AG08395 (cell line): ENCODE data around the gene ORM1.

Experiments used
- DNase-seq: peaks from one replicate; pipeline ENCODE4 v3.0.0; 2012; ENCODE audit warnings: mixed read lengths, low spot score

The ORM1 gene

DNA sequence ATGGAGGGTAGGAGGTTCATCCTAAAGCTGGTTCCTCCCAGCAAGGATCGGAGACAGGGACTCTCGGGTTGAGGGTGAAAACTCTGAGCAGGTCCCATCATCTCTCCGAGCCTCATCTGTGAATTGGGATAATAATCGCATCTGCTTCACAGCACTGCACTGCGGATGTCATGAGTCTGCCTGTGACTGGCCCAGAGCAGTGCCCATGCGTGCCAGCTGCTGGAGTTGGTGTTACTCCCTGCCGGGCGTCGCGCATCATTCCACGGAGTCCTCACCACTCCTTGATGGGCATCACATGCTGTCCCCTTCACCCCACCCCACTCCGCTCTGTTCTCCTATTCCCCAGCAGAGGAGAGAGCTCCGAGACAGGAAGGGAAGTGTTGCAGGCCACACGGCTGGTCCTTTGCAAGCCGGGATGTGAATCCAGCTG, 35.1 kb upstream of the ORM1 start:
- DNase-seq = peak; percentile 20

DNA sequence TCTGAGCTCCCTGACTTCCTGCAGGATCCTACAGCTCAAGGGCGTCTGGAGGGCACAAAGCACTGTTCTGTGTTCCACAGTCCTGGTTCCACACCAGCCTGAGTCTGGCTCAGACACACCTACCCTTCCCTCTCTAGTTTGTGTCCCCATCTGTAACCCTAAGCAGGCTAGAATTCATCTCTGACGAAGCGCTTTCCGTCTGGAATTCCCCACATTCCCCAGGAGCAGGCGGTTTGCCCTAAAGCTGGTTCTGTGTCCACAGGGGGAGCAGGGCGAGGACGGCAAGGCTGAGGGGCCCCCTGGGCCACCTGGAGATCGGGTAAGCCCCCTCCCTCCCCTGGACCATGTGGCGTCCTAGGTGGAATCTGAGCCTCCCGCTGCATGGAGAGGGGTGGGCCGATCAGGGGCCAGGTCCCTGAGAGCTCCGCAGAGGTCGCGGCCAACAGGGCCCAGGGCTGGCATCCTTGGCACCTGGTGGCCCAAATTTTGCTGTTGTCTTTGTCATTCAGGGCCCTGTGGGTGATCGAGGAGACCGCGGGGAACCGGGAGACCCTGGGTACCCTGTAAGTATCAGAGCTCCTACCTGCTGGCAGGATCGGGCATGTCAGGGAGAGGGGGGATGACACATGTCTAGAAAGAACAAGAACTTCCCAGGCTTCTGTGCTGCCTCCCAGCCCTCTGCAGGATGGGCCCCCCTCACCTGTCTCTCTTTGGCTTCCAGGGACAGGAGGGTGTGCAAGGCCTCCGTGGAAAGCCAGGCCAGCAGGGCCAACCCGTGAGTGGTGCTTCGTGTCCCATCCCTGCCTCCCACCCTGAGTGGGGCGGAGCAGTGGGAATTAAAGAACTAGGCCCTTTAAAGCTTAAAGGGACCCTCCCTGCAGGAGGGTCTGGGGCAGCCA, 34.5 kb upstream of the ORM1 start:
- peak; percentile 62 for DNase-seq

GRCh38 chr9:114289106-114289505, 33.8 kb upstream of the ORM1 start:
- DNase-seq = no peak

DNA sequence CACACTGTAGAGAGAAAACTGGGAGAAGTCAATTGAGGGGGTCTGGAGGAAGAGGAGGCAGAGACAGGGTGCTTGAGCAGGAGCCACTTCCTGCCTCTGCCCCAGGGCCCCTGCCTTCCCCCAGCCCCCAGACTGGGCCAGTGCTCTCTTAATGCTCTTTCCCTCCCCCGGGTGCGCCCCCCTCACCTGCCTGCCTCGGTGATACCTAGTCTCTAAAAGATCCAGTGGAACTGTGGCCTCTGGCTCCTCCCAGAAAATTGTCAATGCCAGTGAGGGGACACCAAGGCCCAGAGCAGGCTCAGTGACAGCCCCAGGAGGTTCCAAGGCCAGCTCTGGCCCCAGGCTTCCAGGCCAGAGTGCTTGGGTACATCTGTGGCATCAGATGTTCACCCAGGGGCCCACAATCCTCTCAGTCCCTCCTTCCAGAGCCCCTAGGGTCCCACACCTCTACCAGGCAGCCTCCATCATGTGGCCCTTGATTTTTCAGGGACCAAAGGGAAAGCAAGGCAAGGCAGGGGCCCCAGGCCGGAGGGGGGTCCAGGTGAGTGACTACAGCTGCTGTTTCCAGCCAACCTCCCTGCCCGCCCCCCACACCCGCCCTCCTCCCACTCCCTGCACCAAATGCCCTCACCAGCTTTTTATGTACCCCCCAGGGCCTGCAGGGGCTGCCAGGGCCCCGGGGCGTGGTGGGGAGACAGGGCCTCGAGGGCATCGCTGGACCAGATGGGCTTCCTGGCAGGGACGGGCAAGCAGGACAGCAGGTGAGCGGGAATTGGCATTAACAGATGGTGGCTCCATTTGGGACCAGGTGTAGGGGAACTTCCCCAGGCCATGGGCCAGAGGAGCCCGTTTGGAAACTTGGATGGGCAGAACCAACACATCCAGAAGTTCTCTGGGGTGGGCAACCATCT, 33.1 kb upstream of the ORM1 start:
- DNase-seq = no peak

DNA sequence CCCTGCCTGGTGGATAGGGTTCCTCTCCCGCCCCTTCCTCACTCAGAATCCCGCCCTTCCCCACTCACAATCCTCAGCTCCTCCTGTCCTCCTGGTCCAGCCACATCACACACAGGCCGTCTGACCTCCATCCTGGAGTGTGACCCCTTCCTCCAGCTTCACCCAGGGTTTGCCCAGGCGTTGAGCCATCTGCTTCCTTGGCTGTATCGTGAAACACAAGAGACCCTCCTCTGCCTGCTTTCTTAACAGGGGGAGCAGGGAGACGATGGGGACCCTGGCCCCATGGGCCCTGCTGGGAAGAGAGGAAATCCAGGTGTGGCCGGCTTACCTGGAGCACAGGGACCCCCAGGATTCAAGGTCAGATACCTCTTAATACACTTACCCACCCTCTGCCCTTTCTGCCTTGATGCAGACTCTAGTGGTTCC, 32.3 kb upstream of the ORM1 start:
- no peak for DNase-seq

DNA sequence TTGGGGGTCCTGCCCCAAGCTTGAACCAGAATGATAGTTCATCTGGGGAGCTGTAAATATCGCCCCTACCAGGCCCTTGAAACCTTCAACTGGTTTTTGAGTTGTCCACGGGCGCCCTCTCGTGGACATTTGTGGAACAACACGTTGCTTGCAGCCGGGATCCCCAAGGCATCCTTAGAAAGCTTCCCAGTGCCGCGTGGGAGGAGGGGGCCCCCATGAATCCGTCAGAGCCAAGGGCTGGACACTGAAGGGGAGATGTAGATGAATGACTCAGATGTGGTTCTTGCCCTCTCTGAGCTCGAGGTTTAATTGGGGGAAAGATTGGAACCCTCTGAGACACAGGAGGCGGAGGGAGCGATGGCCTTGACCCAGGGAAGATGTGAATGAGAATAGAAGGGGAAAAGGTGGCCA, 31.8 kb upstream of the ORM1 start:
- DNase-seq = peak; percentile 69

- DNase-seq = no peak
Measured at GRCh38 chr9:114291886-114292590, 30.9 kb upstream of the ORM1 start.

GRCh38 chr9:114294664-114295063, 28.2 kb upstream of the ORM1 start:
- DNase-seq = no peak

DNA sequence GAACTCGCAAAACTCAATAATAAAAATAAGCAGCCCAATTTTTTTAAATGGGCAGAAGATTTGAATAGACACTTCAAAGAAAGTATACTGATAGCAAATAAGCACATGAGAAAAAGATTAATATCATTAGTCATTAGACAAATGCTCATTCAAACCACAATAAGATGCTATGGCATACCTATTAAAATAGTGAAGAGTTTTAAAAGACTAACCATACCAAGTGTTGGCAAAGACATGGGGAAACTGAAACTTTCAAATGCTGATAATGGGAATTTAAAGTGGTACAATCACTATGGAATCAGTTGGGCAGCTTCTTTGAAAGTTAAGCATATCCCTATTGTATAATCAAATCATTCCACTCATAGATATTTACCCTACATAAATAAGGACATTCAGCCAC, 26.6 kb upstream of the ORM1 start:
- DNase-seq = no peak

- no peak for DNase-seq
Measured at GRCh38 chr9:114299286-114300152, 23.4 kb upstream of the ORM1 start.

DNA sequence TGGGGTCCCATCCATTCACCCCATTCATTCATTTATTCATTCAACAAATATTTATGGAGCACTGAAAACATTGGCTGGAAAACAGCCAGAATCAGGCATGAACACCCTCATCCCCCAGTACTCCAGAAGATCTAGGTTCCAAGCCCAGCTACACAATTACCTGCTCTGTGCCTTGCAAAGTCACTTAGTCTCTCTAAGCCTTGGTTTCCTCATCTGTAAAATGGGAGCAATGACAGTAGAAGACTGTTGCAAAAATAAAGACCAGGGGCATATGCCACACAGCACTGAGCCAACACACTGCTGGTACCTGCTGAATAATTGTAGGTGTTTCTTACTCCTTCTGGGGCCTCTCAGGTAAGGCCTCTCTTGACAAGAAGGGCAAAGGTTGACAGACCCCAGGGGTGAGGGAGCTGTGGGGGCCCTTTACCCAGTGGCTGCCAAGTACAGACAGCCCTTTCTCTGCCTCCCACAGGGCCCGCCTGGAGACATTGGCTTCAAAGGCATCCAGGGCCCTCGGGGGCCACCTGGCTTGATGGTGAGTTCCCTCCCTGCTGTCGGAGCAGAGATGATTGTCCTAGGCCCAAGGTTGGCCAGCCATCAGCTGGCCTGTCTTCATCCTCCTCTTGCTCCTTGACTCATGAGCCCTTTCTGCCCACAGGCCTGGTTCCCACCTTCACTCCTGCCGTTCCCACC, 22.6 kb upstream of the ORM1 start:
- no peak for DNase-seq

- DNase-seq = no peak
Measured at GRCh38 chr9:114300846-114301797, 21.8 kb upstream of the ORM1 start.

- DNase-seq = no peak
Measured at GRCh38 chr9:114301798-114302565, 20.9 kb upstream of the ORM1 start.

GRCh38 chr9:114302727-114303126, 20.2 kb upstream of the ORM1 start:
- DNase-seq = no peak

GRCh38 chr9:114303571-114303970, 19.3 kb upstream of the ORM1 start:
- no peak for DNase-seq

GRCh38 chr9:114303977-114304376, 18.9 kb upstream of the ORM1 start:
- no peak for DNase-seq

- no peak for DNase-seq
Measured at GRCh38 chr9:114304416-114305188, 18.3 kb upstream of the ORM1 start.

- peak; percentile 35 for DNase-seq
Measured at GRCh38 chr9:114307899-114308267, 15.0 kb upstream of the ORM1 start.
